ENCODE results near the gene MLYCD. TPM values are rescaled to one million over a fixed set of nuclear protein-coding genes. Genes with fewer than 3 reads are reported as not detected.

The MLYCD gene
- total RNA-seq, 6 experiments from 2014 or later: 6.6 to 15.6 (median 11.3) TPM

- DNase-seq: peak in 2 of 3 donors; percentile 55 to 65
- peak; percentile 7 to 37 (median 18) for ATAC-seq
- Histone ChIP-seq H3K27ac (peak overlapping the region; percentile 72 to 96 (median 81)), H3K9me3 (no peaks in the 10 kb centered on the region), H3K36me3 (no peaks in the 10 kb centered on the region), H3K4me3 (peak overlapping the region; percentile 86 to 93 (median 87)), H3K4me1 (peaks cover 0 to 46% (median 10%) of the 10 kb centered on the region in 4 donors), H3K27me3 (no peaks in the 10 kb centered on the region)
- TF ChIP-seq CTCF (IDR thresholded peaks at IDR 0.05): no peak
- 0% methylated on average over 7 of the region's 73 CpGs for WGBS (ENCODE audit: insufficient coverage, low coverage, low lambda C conversion rate, missing lambda C conversion rate)
- intact Hi-C loops (cut with DNase I): no loop called here
These were observed 470 bp downstream of the MLYCD start for GRCh38 chr16:83899272-83899897.

- ATAC-seq (peak in 1 of 4 donors; percentile 19), DNase-seq (no peak)
- peaks cover 0 to 47% (median 10%) of the 10 kb centered on the region in 4 donors for H3K4me1 ChIP-seq
- no peaks in the 10 kb centered on the region for H3K36me3 ChIP-seq
- TF ChIP-seq POLR2A (IDR thresholded peaks at IDR 0.05) (no peak), CTCF (IDR thresholded peaks at IDR 0.05) (no peak)
- H3K4me3 ChIP-seq: peak overlapping the region; percentile 86 to 93 (median 87)
- WGBS (ENCODE audit: insufficient coverage, low coverage, low lambda C conversion rate, missing lambda C conversion rate): 27% methylated on average over 3 of the region's 3 CpGs
- intact Hi-C loops (cut with DNase I): no loop called here
- no peaks in the 10 kb centered on the region for H3K27me3 ChIP-seq
- no peaks in the 10 kb centered on the region for H3K9me3 ChIP-seq
- peak overlapping the region; percentile 72 to 96 (median 81) for H3K27ac ChIP-seq
These were observed 1.1 kb downstream of the MLYCD start for GRCh38 chr16:83899978-83900377.

DNA sequence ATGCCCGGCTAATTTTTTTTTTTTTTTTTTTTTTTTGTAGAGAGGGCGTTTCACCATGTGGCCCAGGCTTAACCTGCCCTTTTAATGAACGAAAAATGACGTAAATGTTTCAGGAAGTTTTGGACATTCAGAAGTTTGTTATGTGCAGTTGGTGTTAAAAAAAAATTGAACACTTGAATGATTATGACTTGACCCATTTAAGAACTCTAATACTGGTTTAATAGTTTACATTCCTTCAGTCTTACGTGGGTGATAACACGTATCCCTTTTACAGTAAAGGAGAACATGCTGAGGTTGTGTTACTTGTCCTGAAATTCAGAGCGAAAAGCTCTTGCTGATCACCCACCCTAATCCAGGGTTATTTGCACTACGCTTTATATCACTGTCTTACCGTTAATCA, 1.7 kb downstream of the MLYCD start:
- Histone ChIP-seq H3K9me3 (no peaks in the 10 kb centered on the region), H3K36me3 (no peaks in the 10 kb centered on the region), H3K4me3 (peak overlapping the region in 1 of 3 donors; percentile 86), H3K4me1 (peaks cover 0 to 47% (median 10%) of the 10 kb centered on the region in 4 donors), H3K27ac (no peak overlapping the region), H3K27me3 (no peaks in the 10 kb centered on the region)
- intact Hi-C loops (cut with DNase I): no loop called here
- ATAC-seq: no peak
- DNase-seq: no peak
- WGBS (ENCODE audit: insufficient coverage, low coverage, low lambda C conversion rate, missing lambda C conversion rate): 79% methylated on average over 9 of the region's 9 CpGs
- TF ChIP-seq POLR2A (IDR thresholded peaks at IDR 0.05): no peak
- TF ChIP-seq CTCF (IDR thresholded peaks at IDR 0.05): no peak

GRCh38 chr16:83901101-83901500, 2.2 kb downstream of the MLYCD start:
- intact Hi-C loops (cut with DNase I): no loop called here
- no peak overlapping the region for H3K27ac ChIP-seq
- H3K9me3 ChIP-seq: no peaks in the 10 kb centered on the region
- 83% methylated on average over 3 of the region's 3 CpGs for WGBS (ENCODE audit: insufficient coverage, low coverage, low lambda C conversion rate, missing lambda C conversion rate)
- H3K4me3 ChIP-seq: no peak overlapping the region
- ATAC-seq (no peak), DNase-seq (no peak)
- H3K4me1 ChIP-seq: peaks cover 0 to 47% (median 10%) of the 10 kb centered on the region in 4 donors
- no peaks in the 10 kb centered on the region for H3K36me3 ChIP-seq
- TF ChIP-seq CTCF (IDR thresholded peaks at IDR 0.05) (no peak), POLR2A (IDR thresholded peaks at IDR 0.05) (no peak)
- H3K27me3 ChIP-seq: no peaks in the 10 kb centered on the region

All from right lobe of liver (tissue), 6 donors.